ENCODE results near the gene MNT. TPM values are rescaled to one million over a fixed set of nuclear protein-coding genes. Genes with fewer than 3 reads are reported as not detected.

The MNT gene
- polyA plus RNA-seq, 2 of the 4 experiments (the other 2 are of a cell fraction) = 4.5 to 25.9 TPM

- ATAC-seq (no peak), FAIRE-seq (no peak), DNase-seq (ENCODE audit: low read depth in 1 of 2, low spot score in 1 of 2) (no peak)
- POLR2A ChIA-PET = no interaction called here
- no peak for TF ChIP-seq TFCP2L1 (CRISPR knock-in tag; IDR thresholded peaks at IDR 0.05)
- no peak for TF ChIP-seq ELK1 (IDR thresholded peaks at IDR 0.05; ENCODE audit: low read depth, low read length)
- TF ChIP-seq PBX3 (IDR thresholded peaks at IDR 0.05) = no peak
- TF ChIP-seq RCOR1 (IDR thresholded peaks at IDR 0.05; ENCODE audit: low read depth, low read length) = no peak
- Histone ChIP-seq H3K4me1 (no peaks in the 10 kb centered on the region), H3K4me3 (no peak overlapping the region), H3K4me2 (no peak overlapping the region), H3K9me3 (no peaks in the 10 kb centered on the region), H3K27ac (no peak overlapping the region)
- CTCF ChIA-PET = interaction anchor here (0.6 to 9.6 kb wide), 7 partner anchors 13 to 53 kb away, joined by 3 to 98 read pairs (median 3); no protein-coding TSS in a partner anchor
- 85% methylated on average over 9 of the region's 9 CpGs for WGBS (ENCODE audit: missing lambda C conversion rate)
Measured at GRCh38 chr17:2435181-2435741, 34.4 kb upstream of the MNT start.

- DNase-seq (ENCODE audit: low read depth in 1 of 2, low spot score in 1 of 2) (no peak), ATAC-seq (no peak), FAIRE-seq (peak; percentile 83)
- no peak overlapping the region for H3K4me2 ChIP-seq
- no peaks in the 10 kb centered on the region for H3K9me3 ChIP-seq
- no peak for TF ChIP-seq EHF (CRISPR knock-in tag; IDR thresholded peaks at IDR 0.05)
- TF ChIP-seq TP53 (CRISPR knock-in tag; IDR thresholded peaks at IDR 0.05) = no peak
- no peak for TF ChIP-seq POLR2AphosphoS2 (conservative IDR thresholded peaks at IDR 0.05; ENCODE audit: low read length)
- TF ChIP-seq HOXA7 (CRISPR knock-in tag; IDR thresholded peaks at IDR 0.05) = no peak
- TF ChIP-seq POLR2A (IDR thresholded peaks at IDR 0.05; ENCODE audit: low read length) = no peak
- TF ChIP-seq MAFK (IDR thresholded peaks at IDR 0.05; ENCODE audit: partially characterized antibody) = no peak
- TF ChIP-seq MYC (IDR thresholded peaks at IDR 0.05; ENCODE audit: borderline replicate concordance, low read length) = no peak
- 90% methylated on average over 11 of the region's 11 CpGs for WGBS (ENCODE audit: missing lambda C conversion rate)
- POLR2A ChIA-PET = no interaction called here
- H3K4me3 ChIP-seq = no peak overlapping the region
- H3K4me1 ChIP-seq = no peaks in the 10 kb centered on the region
- CTCF ChIA-PET = interaction anchor here (1.0 to 9.6 kb wide), 8 partner anchors 12 to 240 kb away, joined by 3 to 98 read pairs (median 6); no protein-coding TSS in a partner anchor
- no peak overlapping the region for H3K27ac ChIP-seq
Measured at GRCh38 chr17:2433696-2434095, 32.8 kb upstream of the MNT start.

GRCh38 chr17:2427910-2428309 lies 27.1 kb upstream of the MNT start:
- 95% methylated on average over 1 of the region's 1 CpG for WGBS (ENCODE audit: missing lambda C conversion rate)
- TF ChIP-seq EP300 (IDR thresholded peaks at IDR 0.05) = no peak
- TF ChIP-seq NR3C1 (IDR thresholded peaks at IDR 0.05) = no peak
- TF ChIP-seq BHLHE40 (IDR thresholded peaks at IDR 0.05; ENCODE audit: low read depth, low read length) = no peak
- TF ChIP-seq TFCP2L1 (CRISPR knock-in tag; IDR thresholded peaks at IDR 0.05) = no peak
- TF ChIP-seq SMC3 (IDR thresholded peaks at IDR 0.05) = no peak
- TF ChIP-seq FOXS1 (CRISPR knock-in tag; IDR thresholded peaks at IDR 0.05) = no peak
- no peak for TF ChIP-seq HOXA7 (CRISPR knock-in tag; IDR thresholded peaks at IDR 0.05)
- no peak for TF ChIP-seq ESRRA (IDR thresholded peaks at IDR 0.05; ENCODE audit: borderline replicate concordance, low read length)
- no peak for TF ChIP-seq ELK1 (IDR thresholded peaks at IDR 0.05; ENCODE audit: low read depth, low read length)
- TF ChIP-seq JUNB (IDR thresholded peaks at IDR 0.05) = no peak
- TF ChIP-seq HES2 (IDR thresholded peaks at IDR 0.05) = no peak
- Histone ChIP-seq H3K4me2 (no peak overlapping the region), H3K27ac (no peak overlapping the region), H3K9me3 (no peaks in the 10 kb centered on the region), H3K4me1 (no peaks in the 10 kb centered on the region), H3K4me3 (no peak overlapping the region)
- ChIA-PET POLR2A (interaction anchor here (0.9 to 1.4 kb wide), 2 partner anchors 45 to 83 kb away, joined by 3 read pairs; partner anchors contain the start of gene METTL16), CTCF (interaction anchor here (0.6 to 4.5 kb wide), 5 partner anchors 10 to 45 kb away, joined by 3 to 39 read pairs (median 4); no protein-coding TSS in a partner anchor)
- ATAC-seq = no peak
- no peak for DNase-seq (ENCODE audit: low read depth in 1 of 2, low spot score in 1 of 2)
- FAIRE-seq = no peak
